GM18505 (cell line): ENCODE measurements around the gene TMEM147.
"Not testable (repeated sequence)": the region's sequence is repeated elsewhere in the genome, so short reads cannot be mapped to it uniquely, and the experiment has no call there.

Experiments
- ATAC-seq: cut with Tn5 transposase; IDR thresholded peaks from one replicate; pipeline ENCODE4 v1.9.1; 2021; ENCODE audit not compliant: unreplicated experiment
- POLR2A ChIP-seq: IDR thresholded peaks from 4 replicates; pipeline ENCODE4 v1.6.1; 2011; ENCODE audit warnings: borderline replicate concordance; ENCODE audit not compliant: insufficient read depth, insufficient read length; ENCODE audit errors: extremely low read depth

Gene TMEM147

GRCh38 chr19:35569281-35569781 lies 23.9 kb downstream of the TMEM147 start:
- TF ChIP-seq POLR2A = no peak
- ATAC-seq = no peak

- no peak for TF ChIP-seq POLR2A
These were observed 26.1 kb downstream of the TMEM147 start for GRCh38 chr19:35571406-35571965.

GRCh38 chr19:35577918-35578317 lies 32.5 kb downstream of the TMEM147 start:
- no peak for TF ChIP-seq POLR2A

More at GRCh38 chr19:35571406-35571965, 26.1 kb downstream of the TMEM147 start:
- ATAC-seq = no peak

GRCh38 chr19:35578707-35579106 lies 33.3 kb downstream of the TMEM147 start:
- TF ChIP-seq POLR2A = no peak
- no peak for ATAC-seq

More at GRCh38 chr19:35577918-35578317, 32.5 kb downstream of the TMEM147 start:
- no peak for ATAC-seq

DNA sequence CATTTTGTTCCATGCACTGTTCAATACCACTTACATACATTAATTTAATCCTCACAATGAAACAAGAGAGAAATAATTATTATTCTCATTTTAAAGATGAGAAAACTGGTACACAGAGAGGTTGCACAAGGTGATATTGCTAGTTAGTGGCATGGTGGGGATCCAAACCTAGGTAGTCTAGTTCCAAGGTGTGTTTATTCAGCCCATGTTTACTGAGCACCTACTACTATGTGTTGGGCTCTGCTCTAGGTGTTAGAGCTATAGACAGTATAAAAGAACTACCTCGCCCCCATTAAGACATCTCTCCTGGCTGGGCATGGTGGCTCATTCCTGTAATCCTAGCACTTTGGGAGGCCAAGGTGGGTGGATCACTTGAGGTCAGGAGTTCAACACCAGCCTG lies 37.3 kb downstream of the TMEM147 start:
- no peak for ATAC-seq
- no peak for TF ChIP-seq POLR2A

DNA sequence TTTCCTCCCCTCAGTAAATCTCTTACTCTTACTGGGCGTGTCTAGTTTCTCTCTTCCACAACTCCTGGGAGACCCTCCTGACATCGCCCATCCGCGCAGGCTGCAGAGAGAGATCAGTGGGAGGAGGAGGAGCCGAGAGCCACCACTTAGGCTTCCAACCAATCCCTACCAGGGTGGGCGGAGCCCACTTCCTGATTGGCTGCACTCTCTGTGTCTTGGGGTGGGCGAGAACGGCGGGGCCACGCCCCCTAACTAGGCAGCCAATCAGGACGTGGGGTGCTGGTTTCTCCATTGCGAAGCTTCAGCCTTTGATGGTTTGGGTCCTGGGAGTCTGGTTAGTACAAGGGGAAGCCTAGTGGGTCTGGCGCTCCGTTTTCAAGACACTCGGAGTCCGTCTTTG lies 40.4 kb downstream of the TMEM147 start, which contains the start of gene PMIS2:
Gene PMIS2 (plus strand): TSS at position 326 of the 400 bp plus-strand sequence. CDS start 87 bp downstream, outside the sequence.
- no peak for ATAC-seq
- no peak for TF ChIP-seq POLR2A

- no peak for TF ChIP-seq POLR2A
- no peak for ATAC-seq
These were observed 41.9 kb downstream of the TMEM147 start for GRCh38 chr19:35587321-35587720.

DNA sequence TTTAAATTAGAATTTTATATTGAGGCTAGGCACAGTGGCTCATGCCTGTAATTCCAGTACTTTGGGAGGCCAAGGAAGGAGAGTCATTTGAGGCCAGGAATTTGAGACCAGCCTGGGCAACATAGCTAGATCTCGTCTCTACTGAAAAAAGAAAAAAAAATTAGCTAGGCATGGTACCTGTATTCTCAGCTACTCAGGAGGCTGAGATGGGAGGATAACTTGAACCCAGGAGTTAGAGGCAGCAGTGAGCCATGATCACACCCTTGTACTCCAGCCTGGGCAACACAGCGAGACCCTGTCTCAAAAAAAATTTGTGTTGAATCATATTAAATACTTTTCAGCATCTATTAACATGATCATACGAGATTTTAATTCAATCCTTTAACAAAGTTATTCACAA lies 45.4 kb downstream of the TMEM147 start:
- ATAC-seq = no peak
- no peak for TF ChIP-seq POLR2A

DNA sequence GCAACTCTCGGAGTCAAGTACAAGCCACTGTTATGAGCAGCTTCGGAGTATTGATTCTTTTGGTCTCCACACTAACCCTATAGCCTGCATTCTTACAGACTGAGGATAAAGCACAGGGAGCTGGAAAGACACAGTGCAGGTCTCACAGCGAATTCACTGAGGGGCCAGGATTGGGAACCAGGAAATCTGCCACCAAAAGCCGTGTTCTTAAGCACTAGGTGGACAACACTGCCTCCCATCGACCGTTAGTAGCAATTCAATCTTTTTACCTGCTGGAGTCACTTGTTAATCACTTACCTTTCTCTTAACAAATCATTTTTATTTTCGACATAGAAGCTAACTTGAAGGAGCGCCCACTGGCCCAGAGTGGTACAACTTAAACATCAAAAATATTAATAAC lies 46.8 kb downstream of the TMEM147 start:
- ATAC-seq = no peak
- TF ChIP-seq POLR2A = no peak

GRCh38 chr19:35595026-35595425 lies 49.6 kb downstream of the TMEM147 start:
- not testable (repeated sequence) for ATAC-seq

GRCh38 chr19:35595928-35596327 lies 50.5 kb downstream of the TMEM147 start:
- TF ChIP-seq POLR2A = no peak
- no peak for ATAC-seq

GRCh38 chr19:35596366-35596999 lies 51.1 kb downstream of the TMEM147 start:
- TF ChIP-seq POLR2A = no peak
- ATAC-seq = peak; percentile 61
